Measurements from ENCODE around the gene KLHL10. TPM values are rescaled to one million over a fixed set of nuclear protein-coding genes. Genes with fewer than 3 reads are reported as not detected.

KLHL10 gene
- total RNA-seq, 1 experiment from 2014 or later, result not detected

GRCh38 chr17:41811549-41812380, 25.9 kb upstream of the KLHL10 start, which contains the start of gene P3H4:
Gene P3H4 (minus strand): TSS chr17:41811949. CDS start chr17:41811915, 34 bp downstream.
- Histone ChIP-seq H3K9me3 (no peaks in the 10 kb centered on the region), H3K4me3 (ENCODE audit: low read depth, low read length) (peak within 1 kb of the TSS; percentile 91), H3K36me3 (ENCODE audit: control insufficient read depth, insufficient read depth, low read length) (peaks cover 3% of the 10 kb centered on the region), H3K27me3 (replicated peaks; ENCODE audit: control insufficient read depth, insufficient read depth, low read length) (no peaks in the 10 kb centered on the region), H3K4me1 (peaks cover 21% of the 10 kb centered on the region)
- ChIA-PET CTCF (interaction anchor here (0.6 to 3.5 kb wide), 17 partner anchors 11 to 326 kb away, joined by 3 to 44 read pairs (median 4); partner anchors contain the start of genes JUP, KLHL11 and ODAD4), POLR2A (interaction anchor here (0.5 to 3.7 kb wide), 13 partner anchors 11 to 123 kb away, joined by 3 to 44 read pairs (median 5); partner anchors contain the start of genes EIF1, JUP and KLHL11)
- Mint-ChIP-seq H3K27ac (ENCODE audit: unreplicated experiment) (peak within 1 kb of the TSS; percentile 97), H3K4me3 (ENCODE audit: unreplicated experiment) (peak within 1 kb of the TSS; percentile 99), H3K9me3 (ENCODE audit: unreplicated experiment) (no peaks in the 10 kb centered on the region), H3K36me3 (ENCODE audit: insufficient read depth, unreplicated experiment) (peaks cover 45% of the 10 kb centered on the region), H3K27me3 (ENCODE audit: insufficient read depth, unreplicated experiment) (no peaks in the 10 kb centered on the region), H3K4me1 (ENCODE audit: low read depth, unreplicated experiment) (peaks cover 6% of the 10 kb centered on the region)
- peak; percentile 82 to 90 for DNase-seq
- TF ChIP-seq CTCF (IDR thresholded peaks at IDR 0.05; ENCODE audit: insufficient read depth in 1 of 2, low read depth in 1 of 2, low read length in 1 of 2, severe bottlenecking in 1 of 2, unreplicated experiment in 1 of 2), result peak; percentile 53 to 83
- TSS peak; percentile 21 for BruUV-seq (replicated peaks)
- intact Hi-C loops (cut with micrococcal nuclease; ENCODE audit: unreplicated experiment), result loop anchor here (1.0 kb wide), 3 partner anchors 25 to 54 kb away; partner anchors contain the start of genes JUP and KLHL11

GRCh38 chr17:41812381-41813151, 25.1 kb upstream of the KLHL10 start, which contains the start of gene FKBP10:
Gene FKBP10 (plus strand): TSS chr17:41813004. CDS start chr17:41813035, 31 bp downstream.
- Histone ChIP-seq H3K9me3 (no peaks in the 10 kb centered on the region), H3K4me1 (peaks cover 17% of the 10 kb centered on the region), H3K4me3 (ENCODE audit: low read depth, low read length) (peak within 1 kb of the TSS; percentile 91), H3K36me3 (ENCODE audit: control insufficient read depth, insufficient read depth, low read length) (peaks cover 3% of the 10 kb centered on the region), H3K27me3 (replicated peaks; ENCODE audit: control insufficient read depth, insufficient read depth, low read length) (no peaks in the 10 kb centered on the region)
- intact Hi-C loops (cut with micrococcal nuclease; ENCODE audit: unreplicated experiment), result loop anchor here (1.0 kb wide), 3 partner anchors 26 to 53 kb away; partner anchors contain the start of genes JUP and KLHL11
- peak within 1 kb of the TSS; percentile 97 for H3K27ac Mint-ChIP-seq (ENCODE audit: unreplicated experiment)
- ChIA-PET POLR2A (interaction anchor here (0.5 to 3.7 kb wide), 7 partner anchors 24 to 124 kb away, joined by 3 to 44 read pairs (median 4); partner anchors contain the start of genes EIF1, JUP and KLHL11), CTCF (interaction anchor here (0.5 to 3.5 kb wide), 11 partner anchors 11 to 914 kb away, joined by 3 to 44 read pairs (median 4); partner anchors contain the start of genes JUP and ODAD4)
- no peaks in the 10 kb centered on the region for H3K27me3 Mint-ChIP-seq (ENCODE audit: insufficient read depth, unreplicated experiment)
- H3K4me1 Mint-ChIP-seq (ENCODE audit: low read depth, unreplicated experiment), result peaks cover 6% of the 10 kb centered on the region
- no peak for TF ChIP-seq CTCF (IDR thresholded peaks at IDR 0.05; ENCODE audit: insufficient read depth in 1 of 2, low read depth in 1 of 2, low read length in 1 of 2, severe bottlenecking in 1 of 2, unreplicated experiment in 1 of 2)
- H3K36me3 Mint-ChIP-seq (ENCODE audit: insufficient read depth, unreplicated experiment), result peaks cover 43% of the 10 kb centered on the region
- peak; percentile 88 to 90 for DNase-seq
- BruUV-seq (replicated peaks), result no TSS peak
- H3K4me3 Mint-ChIP-seq (ENCODE audit: unreplicated experiment), result peak within 1 kb of the TSS; percentile 99
- no peaks in the 10 kb centered on the region for H3K9me3 Mint-ChIP-seq (ENCODE audit: unreplicated experiment)
